SU-DHL-6 (cell line): ENCODE data around the gene SLC2A4RG.
"Not testable (repeated sequence)": the region's sequence is repeated elsewhere in the genome, so short reads cannot be mapped to it uniquely, and the experiment has no call there.

ENCODE experiments used
- EZH2phosphoT487 ChIP-seq: fragments of 200-600 bp; sonication (generic), shearing (Covaris generic); conservative IDR thresholded peaks from 2 replicates; pipeline ENCODE4 v1.6.1; 2018; ENCODE audit warnings: mild to moderate bottlenecking, antibody characterized with exemption, low read length, moderate library complexity, mixed read lengths
- TF ChIP-seq, protein P1 (sequence below): fragments of 200-600 bp; sonication (generic); IDR thresholded peaks from one replicate; pipeline ENCODE4 v1.5.1; 2017; ENCODE audit warnings: antibody characterized with exemption, mild to moderate bottlenecking, low read length, moderate library complexity; ENCODE audit not compliant: insufficient read depth, poor library complexity, severe bottlenecking

DNA sequence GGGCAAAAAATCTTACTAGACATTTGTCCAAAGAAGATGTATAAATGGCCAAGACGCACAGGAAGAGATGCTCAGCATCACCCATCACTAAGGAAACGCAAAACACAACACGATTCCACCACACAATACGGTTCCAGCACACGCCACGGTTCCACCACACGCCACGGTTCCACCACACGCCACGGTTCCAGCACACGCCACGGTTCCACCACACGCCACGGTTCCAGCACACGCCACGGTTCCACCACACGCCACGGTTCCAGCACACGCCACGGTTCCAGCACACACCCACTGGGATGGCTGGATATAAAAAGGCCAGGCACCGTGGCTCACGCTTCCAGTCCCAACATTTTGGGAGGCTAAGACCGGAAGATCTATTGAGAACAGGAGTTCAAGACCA, 37.3 kb downstream of the SLC2A4RG start:
- TF ChIP-seq, protein P1, sequence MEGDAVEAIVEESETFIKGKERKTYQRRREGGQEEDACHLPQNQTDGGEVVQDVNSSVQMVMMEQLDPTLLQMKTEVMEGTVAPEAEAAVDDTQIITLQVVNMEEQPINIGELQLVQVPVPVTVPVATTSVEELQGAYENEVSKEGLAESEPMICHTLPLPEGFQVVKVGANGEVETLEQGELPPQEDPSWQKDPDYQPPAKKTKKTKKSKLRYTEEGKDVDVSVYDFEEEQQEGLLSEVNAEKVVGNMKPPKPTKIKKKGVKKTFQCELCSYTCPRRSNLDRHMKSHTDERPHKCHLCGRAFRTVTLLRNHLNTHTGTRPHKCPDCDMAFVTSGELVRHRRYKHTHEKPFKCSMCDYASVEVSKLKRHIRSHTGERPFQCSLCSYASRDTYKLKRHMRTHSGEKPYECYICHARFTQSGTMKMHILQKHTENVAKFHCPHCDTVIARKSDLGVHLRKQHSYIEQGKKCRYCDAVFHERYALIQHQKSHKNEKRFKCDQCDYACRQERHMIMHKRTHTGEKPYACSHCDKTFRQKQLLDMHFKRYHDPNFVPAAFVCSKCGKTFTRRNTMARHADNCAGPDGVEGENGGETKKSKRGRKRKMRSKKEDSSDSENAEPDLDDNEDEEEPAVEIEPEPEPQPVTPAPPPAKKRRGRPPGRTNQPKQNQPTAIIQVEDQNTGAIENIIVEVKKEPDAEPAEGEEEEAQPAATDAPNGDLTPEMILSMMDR, result not testable (repeated sequence)
- not testable (repeated sequence) for TF ChIP-seq EZH2phosphoT487
